Brain pericyte (primary cell): ENCODE measurements around the gene ARMH2.
"Not testable (repeated sequence)": the region's sequence is repeated elsewhere in the genome, so short reads cannot be mapped to it uniquely, and the experiment has no call there.

Source experiments
- DNase-seq: peaks from one replicate; pipeline ENCODE4 v3.0.0-alpha.2; 2012; ENCODE audit warnings: low read depth, low spot score

The ARMH2 gene

DNA sequence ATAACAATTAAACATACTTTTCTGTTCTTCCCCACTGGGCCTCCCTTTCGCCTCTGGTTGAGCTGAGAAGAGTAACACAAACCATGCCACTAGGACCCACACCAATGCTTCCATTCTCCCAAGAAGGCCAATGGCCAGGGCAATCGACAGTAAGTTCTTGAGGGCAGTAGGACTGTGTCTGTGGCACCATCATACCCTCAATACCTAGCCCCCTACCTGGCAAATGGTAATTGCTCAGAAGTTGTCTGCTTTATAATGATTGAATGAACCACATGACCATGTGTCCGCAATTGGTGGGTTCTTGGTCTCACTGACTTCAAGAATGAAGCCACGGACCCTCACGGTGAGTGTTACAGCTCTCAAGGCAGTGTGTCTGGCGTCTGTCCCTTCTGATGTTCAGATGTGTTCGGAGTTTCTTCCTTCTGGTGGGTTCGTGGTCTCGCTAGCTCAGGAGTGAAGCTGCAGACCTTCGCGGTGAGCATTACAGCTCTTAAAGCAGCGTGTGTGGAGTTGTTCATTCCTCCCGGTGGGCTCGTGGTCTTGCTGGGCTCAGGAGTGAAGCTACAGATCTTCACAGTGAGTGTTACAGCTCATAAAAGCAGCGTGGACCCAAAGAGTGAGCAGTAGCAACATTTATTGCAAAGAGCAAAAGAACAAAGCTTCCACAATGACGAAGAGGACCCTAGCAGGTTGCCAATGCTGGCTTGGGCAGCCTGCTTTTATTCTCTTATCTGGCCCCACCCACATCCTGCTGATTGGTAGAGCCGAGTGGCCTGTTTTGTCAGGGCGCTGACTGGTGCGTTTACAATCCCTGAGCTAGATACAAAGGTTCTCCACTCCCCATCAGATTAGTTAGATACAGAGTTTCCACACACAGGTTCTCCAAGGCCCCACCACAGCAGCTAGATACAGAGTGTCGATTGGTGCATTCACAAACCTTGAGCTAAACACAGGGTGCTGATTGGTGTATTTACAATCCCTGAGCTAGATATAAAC lies 33.6 kb downstream of the ARMH2 start:
- DNase-seq, result not testable (repeated sequence)

DNA sequence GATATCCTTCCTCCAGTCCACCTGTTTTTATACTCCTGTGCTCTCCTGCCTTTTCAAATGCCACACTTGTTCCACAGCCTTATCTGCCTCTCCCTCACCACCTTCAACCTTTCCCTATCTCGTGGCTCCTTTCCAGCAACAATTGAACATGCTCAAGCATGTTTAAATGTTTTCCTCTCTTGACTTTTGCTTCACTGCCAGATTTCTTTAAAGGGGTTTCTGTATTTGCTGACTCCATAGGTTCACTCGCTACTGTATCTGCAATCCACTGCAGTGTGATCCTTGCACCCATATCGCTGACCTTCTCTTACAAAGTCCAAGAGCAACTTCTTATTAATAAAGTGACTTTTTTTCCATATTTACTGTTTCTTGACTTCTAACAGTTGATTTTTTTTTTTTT lies 35.1 kb downstream of the ARMH2 start:
- no peak for DNase-seq

DNA sequence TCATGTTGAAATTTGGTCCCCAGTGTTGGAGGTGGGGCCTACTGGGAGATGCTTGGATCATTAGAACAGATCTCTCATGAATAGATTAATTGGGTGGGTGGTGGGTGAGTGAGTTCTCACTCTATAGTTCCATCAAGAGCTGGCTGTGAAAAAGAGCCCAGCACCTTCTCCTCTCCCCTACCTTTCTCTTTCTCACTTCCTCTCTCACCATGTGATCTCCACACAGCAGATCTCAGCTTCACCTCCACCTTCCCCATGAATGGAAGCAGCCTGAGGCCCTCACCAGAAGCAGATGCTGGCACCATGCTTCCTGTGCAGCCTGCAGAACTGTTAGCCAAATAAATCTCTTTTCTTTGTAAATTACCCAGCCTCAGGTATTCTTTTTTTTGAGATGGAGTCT lies 36.9 kb downstream of the ARMH2 start:
- no peak for DNase-seq

- no peak for DNase-seq
Measured at GRCh38 chr6:24761193-24761835, 37.4 kb downstream of the ARMH2 start.

DNA sequence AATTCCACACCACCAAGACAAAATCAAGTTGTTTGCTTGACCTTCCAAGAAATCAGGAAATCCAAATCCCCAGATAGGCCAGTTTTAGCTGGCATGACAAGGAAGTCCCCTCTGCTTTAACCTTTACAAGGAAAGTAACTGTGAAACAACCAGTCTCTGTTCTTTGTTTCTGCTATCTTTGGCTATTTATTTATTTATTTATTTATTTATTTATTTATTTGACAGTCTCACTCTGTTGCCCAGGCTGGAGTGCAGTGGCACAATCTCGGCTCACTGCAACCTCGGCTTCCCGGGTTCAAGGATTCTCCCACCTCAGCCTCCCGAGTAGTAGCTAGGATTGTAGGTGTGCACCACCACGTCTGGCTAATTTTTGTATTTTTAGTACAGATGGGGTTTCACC lies 38.5 kb downstream of the ARMH2 start:
- no peak for DNase-seq

DNA sequence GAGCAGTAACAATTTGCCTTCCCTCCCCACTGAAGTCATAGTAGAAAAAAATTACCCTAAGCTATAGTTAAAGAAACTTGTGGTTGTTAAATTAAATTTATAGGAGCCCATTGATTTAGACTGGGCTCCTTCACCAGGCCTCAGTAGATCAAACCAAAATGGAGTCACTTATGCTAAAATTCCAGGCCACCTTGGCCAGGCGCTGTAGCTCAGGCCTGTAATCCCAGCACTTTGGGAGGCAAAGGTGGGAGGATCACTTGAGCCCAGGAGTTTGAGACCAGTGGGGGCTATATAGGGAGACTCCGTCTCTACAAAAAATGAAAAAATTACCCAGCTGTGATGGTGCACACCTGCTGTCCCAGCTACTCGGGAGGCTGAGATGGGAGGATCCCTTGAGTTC lies 39.0 kb downstream of the ARMH2 start:
- DNase-seq, result no peak

GRCh38 chr6:24757611-24758010 lies 41.1 kb downstream of the ARMH2 start:
- DNase-seq, result no peak

GRCh38 chr6:24755279-24755678 lies 43.4 kb downstream of the ARMH2 start:
- no peak for DNase-seq

- DNase-seq, result not testable (repeated sequence)
Measured at GRCh38 chr6:24754378-24754777, 44.3 kb downstream of the ARMH2 start.

GRCh38 chr6:24753545-24753944 lies 45.2 kb downstream of the ARMH2 start:
- no peak for DNase-seq

DNA sequence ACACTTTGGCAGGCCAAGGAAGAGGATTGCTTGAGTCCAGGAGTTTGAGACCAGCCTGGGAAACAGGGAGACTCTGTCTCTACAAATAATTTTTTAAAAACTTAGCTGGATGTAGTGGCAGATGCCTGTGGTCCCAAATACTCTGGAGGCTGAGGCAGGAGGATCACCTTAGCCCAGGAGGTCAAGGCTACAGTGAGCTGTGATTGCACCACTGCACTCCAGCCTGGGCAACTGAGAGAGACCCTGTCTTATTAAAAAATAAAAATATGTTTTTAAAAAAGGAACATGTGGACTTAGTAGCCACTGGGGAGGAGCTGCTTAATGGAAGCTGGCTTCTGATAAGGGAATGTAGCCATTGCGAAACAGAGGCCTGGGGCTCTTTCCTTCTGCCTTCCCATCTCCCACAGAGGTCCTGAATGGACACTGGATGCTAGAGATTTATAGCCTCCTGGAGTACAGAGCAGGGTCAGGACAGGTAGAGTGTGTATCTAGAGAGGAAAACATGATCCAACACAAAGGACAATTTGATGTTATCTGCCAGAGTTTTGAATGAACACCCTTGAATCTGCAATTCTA lies 45.7 kb downstream of the ARMH2 start:
- DNase-seq, result no peak

DNA sequence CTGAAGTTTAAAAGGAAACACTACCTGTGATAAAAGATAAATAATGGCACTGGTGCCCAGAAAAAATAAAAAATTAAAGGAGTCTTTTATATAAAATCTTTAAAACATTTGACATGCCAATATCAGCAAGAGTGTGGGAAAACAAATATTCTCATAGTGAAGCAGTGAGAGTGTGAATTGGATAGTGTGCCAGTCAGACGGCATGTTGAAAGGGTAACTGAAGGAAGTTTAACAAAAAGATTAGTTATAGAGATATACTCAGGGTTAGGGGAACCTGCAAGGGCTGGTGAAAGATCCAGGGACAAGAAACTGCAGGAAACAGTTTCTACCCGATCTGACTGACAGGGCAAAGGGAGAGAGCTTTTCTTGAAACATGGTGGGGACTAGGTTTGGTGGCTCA lies 46.2 kb downstream of the ARMH2 start:
- no peak for DNase-seq

DNA sequence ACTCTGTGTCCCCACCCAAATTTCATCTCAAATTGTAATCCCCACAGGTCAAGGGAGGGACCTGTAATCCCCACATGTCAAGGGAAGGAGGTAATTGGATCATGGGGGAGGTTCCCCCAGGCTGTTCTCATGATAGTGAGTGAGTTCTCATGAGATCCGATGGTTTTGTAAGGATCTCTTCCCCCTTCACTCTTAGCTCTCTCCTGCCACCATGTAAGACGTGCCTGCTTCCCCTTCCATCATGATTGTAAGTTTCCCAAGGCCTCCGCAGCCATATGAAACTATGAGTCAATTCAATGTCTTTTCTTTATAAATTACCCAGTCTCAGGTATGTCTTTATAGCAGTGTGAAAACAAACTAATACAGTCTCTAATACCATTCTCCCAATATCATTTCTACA lies 47.8 kb downstream of the ARMH2 start:
- DNase-seq, result not testable (repeated sequence)

- no peak for DNase-seq
Measured at GRCh38 chr6:24749297-24749696, 49.4 kb downstream of the ARMH2 start.
